Neural progenitor cell (in vitro differentiated cells): ENCODE results near the gene SND1. TPM values are rescaled to one million over a fixed set of nuclear protein-coding genes. Genes with fewer than 3 reads are reported as not detected.
A peak's percentile ranks its signal among the peaks of the same experiment; 100 is the strongest.

ENCODE experiments used
- DNase-seq: peaks from one replicate; pipeline ENCODE4 v3.0.0-alpha.2; 2016; ENCODE audit warnings: low spot score
- H2AFZ ChIP-seq: fragments of 200-600 bp; sonication (generic); replicated peaks from 2 replicates; pipeline ENCODE4 v1.6.1; 2016; ENCODE audit warnings: antibody characterized with exemption
- H3F3A ChIP-seq: fragments of 200-600 bp; sonication (generic); 2 replicates; pipeline ENCODE4 v1.6.1; 2016; ENCODE audit warnings: antibody characterized with exemption, low read depth
- H3K27ac ChIP-seq: fragments of 200-600 bp; sonication (generic); 2 replicates; pipeline ENCODE4 v1.5.1; 2016; ENCODE audit warnings: mild to moderate bottlenecking
- H3K27me3 ChIP-seq: fragments of 200-600 bp; sonication (generic); 2 replicates; pipeline ENCODE4 v1.6.1; 2016; ENCODE audit warnings: mild to moderate bottlenecking, moderate library complexity
- H3K36me3 ChIP-seq: fragments of 200-600 bp; sonication (generic); 2 replicates; pipeline ENCODE4 v1.5.1; 2016
- H3K4me1 ChIP-seq: fragments of 200-600 bp; sonication (generic); 2 replicates; pipeline ENCODE4 v1.6.1; 2016; ENCODE audit warnings: mixed run types
- H3K4me2 ChIP-seq: fragments of 200-600 bp; sonication (generic); 2 replicates; pipeline ENCODE4 v1.6.1; 2016
- H3K4me3 ChIP-seq: fragments of 200-600 bp; sonication (generic); 2 replicates; pipeline ENCODE4 v1.5.1; 2016
- H3K79me2 ChIP-seq: fragments of 200-600 bp; sonication (generic); 2 replicates; pipeline ENCODE4 v1.6.1; 2016; ENCODE audit warnings: low read depth
- H3K9ac ChIP-seq: fragments of 200-600 bp; sonication (generic); 2 replicates; pipeline ENCODE4 v1.6.1; 2016
- H3K9me3 ChIP-seq: fragments of 200-600 bp; sonication (generic); 2 replicates; pipeline ENCODE4 v1.5.1; 2016; ENCODE audit warnings: low read depth
- H4K20me1 ChIP-seq: fragments of 200-600 bp; sonication (generic); 2 replicates; pipeline ENCODE4 v1.6.1; 2016; ENCODE audit warnings: low read depth
- H3K27ac Mint-ChIP-seq: 3 replicates; pipeline ENCODE4 v1.8.0; 2021; ENCODE audit warnings: mixed read lengths
- H3K27me3 Mint-ChIP-seq: 2 replicates; pipeline ENCODE4 v1.8.0; 2022; ENCODE audit warnings: low read depth, mild to moderate bottlenecking, inconsistent platforms, moderate library complexity, mixed read lengths; ENCODE audit not compliant: insufficient read depth
- H3K36me3 Mint-ChIP-seq: 3 replicates; pipeline ENCODE4 v1.8.0; 2021; ENCODE audit warnings: mixed read lengths
- H3K4me1 Mint-ChIP-seq: 3 replicates; pipeline ENCODE4 v1.8.0; 2021; ENCODE audit warnings: mixed read lengths
- H3K4me3 Mint-ChIP-seq: 3 replicates; pipeline ENCODE4 v1.8.0; 2021; ENCODE audit warnings: mild to moderate bottlenecking, moderate library complexity, mixed read lengths
- H3K9me3 Mint-ChIP-seq: 3 replicates; pipeline ENCODE4 v1.8.0; 2020; ENCODE audit warnings: mixed read lengths
- CTCF ChIP-seq: fragments of 200-600 bp; sonication (generic); IDR thresholded peaks from 2 replicates; pipeline ENCODE4 v1.5.1; 2017; ENCODE audit warnings: antibody characterized with exemption, mild to moderate bottlenecking
- EZH2 ChIP-seq: fragments of 200-600 bp; sonication (generic); IDR thresholded peaks from 2 replicates; pipeline ENCODE4 v1.6.1; 2017; ENCODE audit warnings: antibody characterized with exemption, mild to moderate bottlenecking, moderate library complexity
- EZH2phosphoT487 ChIP-seq: fragments of 200-600 bp; sonication (generic); IDR thresholded peaks from 2 replicates; pipeline ENCODE4 v1.6.1; 2017; ENCODE audit warnings: antibody characterized with exemption
- total RNA-seq: library from RNA; depleted of rRNA; stranded (reverse); fragments of >200 nt; gene quantifications from 2 replicates; pipeline ENCODE4 v1.2.3, GENCODE V29; 2015; ENCODE audit warnings: low replicate concordance

Gene SND1
- total RNA-seq, 1 donor from 2014 or later = 154 TPM

GRCh38 chr7:128031901-128032604, 380.1 kb downstream of the SND1 start:
- Histone ChIP-seq H3K27ac (peak overlapping the region; percentile 77), H4K20me1 (peaks cover 64% of the 10 kb centered on the region), H3K4me2 (peak overlapping the region; percentile 90), H3K36me3 (peaks cover 3% of the 10 kb centered on the region), H3K79me2 (peaks cover 37% of the 10 kb centered on the region), H3F3A (peaks cover 29% of the 10 kb centered on the region), H3K4me1 (peaks cover 33% of the 10 kb centered on the region), H3K9ac (peak overlapping the region; percentile 55), H2AFZ (peak overlapping the region; percentile 31), H3K9me3 (no peaks in the 10 kb centered on the region), H3K4me3 (peak overlapping the region; percentile 83), H3K27me3 (peaks cover 17% of the 10 kb centered on the region)
- Mint-ChIP-seq H3K4me1 (peaks cover 45% of the 10 kb centered on the region), H3K4me3 (peak overlapping the region; percentile 95), H3K27ac (peak overlapping the region; percentile 97), H3K27me3 (peaks cover 11% of the 10 kb centered on the region), H3K36me3 (peaks cover 14% of the 10 kb centered on the region), H3K9me3 (peaks cover 3% of the 10 kb centered on the region)
- TF ChIP-seq EZH2 = no peak
- TF ChIP-seq CTCF = peak; percentile 33
- peak; percentile 90 for DNase-seq

GRCh38 chr7:128032605-128033235, 380.7 kb downstream of the SND1 start:
- peak overlapping the region; percentile 91 for H3K4me3 Mint-ChIP-seq
- H2AFZ ChIP-seq = peak overlapping the region; percentile 31
- peaks cover 29% of the 10 kb centered on the region for H3F3A ChIP-seq
- TF ChIP-seq EZH2 = no peak
- peaks cover 28% of the 10 kb centered on the region for H3K4me1 ChIP-seq
- H4K20me1 ChIP-seq = peaks cover 59% of the 10 kb centered on the region
- H3K79me2 ChIP-seq = peaks cover 31% of the 10 kb centered on the region
- no peaks in the 10 kb centered on the region for H3K9me3 ChIP-seq
- H3K27me3 Mint-ChIP-seq = peaks cover 11% of the 10 kb centered on the region
- no peak for DNase-seq
- H3K4me3 ChIP-seq = peak overlapping the region; percentile 83
- peaks cover 3% of the 10 kb centered on the region for H3K36me3 ChIP-seq
- H3K27me3 ChIP-seq = peaks cover 17% of the 10 kb centered on the region
- H3K27ac Mint-ChIP-seq = no peak overlapping the region
- no peak overlapping the region for H3K9ac ChIP-seq
- H3K27ac ChIP-seq = no peak overlapping the region
- H3K9me3 Mint-ChIP-seq = peaks cover 3% of the 10 kb centered on the region
- peaks cover 39% of the 10 kb centered on the region for H3K4me1 Mint-ChIP-seq
- H3K4me2 ChIP-seq = peak overlapping the region; percentile 90
- H3K36me3 Mint-ChIP-seq = peaks cover 14% of the 10 kb centered on the region

- no peak overlapping the region for H3K27ac ChIP-seq
- H3K9me3 Mint-ChIP-seq = peaks cover 3% of the 10 kb centered on the region
- peaks cover 33% of the 10 kb centered on the region for H3K4me1 Mint-ChIP-seq
- TF ChIP-seq CTCF (no peak), EZH2 (no peak), EZH2phosphoT487 (no peak)
- H3K27ac Mint-ChIP-seq = no peak overlapping the region
- H3K27me3 ChIP-seq = peaks cover 17% of the 10 kb centered on the region
- peaks cover 26% of the 10 kb centered on the region for H3K79me2 ChIP-seq
- H3F3A ChIP-seq = peaks cover 29% of the 10 kb centered on the region
- H2AFZ ChIP-seq = no peak overlapping the region
- H3K27me3 Mint-ChIP-seq = peaks cover 11% of the 10 kb centered on the region
- no peaks in the 10 kb centered on the region for H3K9me3 ChIP-seq
- peak overlapping the region; percentile 90 for H3K4me2 ChIP-seq
- H4K20me1 ChIP-seq = peaks cover 54% of the 10 kb centered on the region
- peak overlapping the region; percentile 83 for H3K4me3 ChIP-seq
- peaks cover 3% of the 10 kb centered on the region for H3K36me3 ChIP-seq
- peak overlapping the region; percentile 91 for H3K4me3 Mint-ChIP-seq
- DNase-seq = no peak
- H3K4me1 ChIP-seq = peaks cover 23% of the 10 kb centered on the region
- H3K36me3 Mint-ChIP-seq = peaks cover 14% of the 10 kb centered on the region
- H3K9ac ChIP-seq = no peak overlapping the region
Measured at GRCh38 chr7:128033246-128033645, 381.3 kb downstream of the SND1 start.

- no peak overlapping the region for H3K27ac Mint-ChIP-seq
- Histone ChIP-seq H3K4me3 (no peak overlapping the region), H3F3A (peaks cover 29% of the 10 kb centered on the region), H3K79me2 (peaks cover 10% of the 10 kb centered on the region), H3K36me3 (peaks cover under 1% of the 10 kb centered on the region), H3K27me3 (peaks cover 17% of the 10 kb centered on the region), H2AFZ (no peak overlapping the region), H3K9ac (no peak overlapping the region), H3K4me2 (no peak overlapping the region), H3K27ac (no peak overlapping the region), H3K9me3 (no peaks in the 10 kb centered on the region), H3K4me1 (peaks cover 14% of the 10 kb centered on the region), H4K20me1 (peaks cover 42% of the 10 kb centered on the region)
- H3K4me3 Mint-ChIP-seq = no peak overlapping the region
- peaks cover 18% of the 10 kb centered on the region for H3K4me1 Mint-ChIP-seq
- no peak for DNase-seq
- H3K27me3 Mint-ChIP-seq = peaks cover 10% of the 10 kb centered on the region
- TF ChIP-seq CTCF (no peak), EZH2 (no peak)
- H3K36me3 Mint-ChIP-seq = peaks cover 2% of the 10 kb centered on the region
- H3K9me3 Mint-ChIP-seq = no peaks in the 10 kb centered on the region
Measured at GRCh38 chr7:128034825-128035224, 382.8 kb downstream of the SND1 start.
